ENCODE measurements around the gene AHRR.
"Not testable (repeated sequence)": the region's sequence is repeated elsewhere in the genome, so short reads cannot be mapped to it uniquely, and the experiment has no call there.

The AHRR gene

GRCh38 chr5:464446-464842 lies 142.9 kb downstream of the AHRR start:
- no peak for DNase-seq

- no peak for DNase-seq
These were observed 143.5 kb downstream of the AHRR start for GRCh38 chr5:464843-465590.

GRCh38 chr5:465591-466403 lies 144.3 kb downstream of the AHRR start:
- DNase-seq: no peak

- DNase-seq: no peak
These were observed 145.3 kb downstream of the AHRR start for GRCh38 chr5:466661-467310.

- DNase-seq: no peak
These were observed 146.9 kb downstream of the AHRR start for GRCh38 chr5:468401-468800.

GRCh38 chr5:469752-470483 lies 148.4 kb downstream of the AHRR start:
- DNase-seq: no peak

- DNase-seq: no peak
These were observed 149.6 kb downstream of the AHRR start for GRCh38 chr5:470961-471749.

- no peak for DNase-seq
These were observed 150.2 kb downstream of the AHRR start for GRCh38 chr5:471750-472058.

- DNase-seq: no peak
These were observed 150.7 kb downstream of the AHRR start for GRCh38 chr5:472076-472655.

GRCh38 chr5:472656-473550 lies 151.4 kb downstream of the AHRR start:
- DNase-seq: peak; percentile 78

- peak; percentile 5 for DNase-seq
These were observed 152.2 kb downstream of the AHRR start for GRCh38 chr5:473551-474192.

- not testable (repeated sequence) for DNase-seq
These were observed 152.8 kb downstream of the AHRR start for GRCh38 chr5:474232-474839.

- no peak for DNase-seq
These were observed 153.5 kb downstream of the AHRR start for GRCh38 chr5:474840-475661.

- DNase-seq: no peak
These were observed 154.2 kb downstream of the AHRR start for GRCh38 chr5:475704-476101.

GRCh38 chr5:476102-476813 lies 154.7 kb downstream of the AHRR start:
- DNase-seq: no peak

GRCh38 chr5:476814-477175 lies 155.3 kb downstream of the AHRR start:
- DNase-seq: no peak

GRCh38 chr5:477247-477646 lies 155.7 kb downstream of the AHRR start:
- no peak for DNase-seq

GRCh38 chr5:477871-478270 lies 156.4 kb downstream of the AHRR start:
- DNase-seq: no peak

All from CD4-positive, alpha-beta T cell treated with Interleukin-4 for 4 hours (primary cell).